GM03348 (cell line): ENCODE data around the gene SARM1.
"Not testable (repeated sequence)": the region's sequence is repeated elsewhere in the genome, so short reads cannot be mapped to it uniquely, and the experiment has no call there.

Experiments used
- DNase-seq: peaks from one replicate; pipeline ENCODE4 v3.0.0; 2012; ENCODE audit warnings: low spot score

SARM1 gene

GRCh38 chr17:28371245-28372202 lies at the start of gene SARM1:
TSS of gene SARM1 (plus strand) at chr17:28371694. CDS start at chr17:28372033, 339 bp downstream.
- DNase-seq = peak; percentile 94

DNA sequence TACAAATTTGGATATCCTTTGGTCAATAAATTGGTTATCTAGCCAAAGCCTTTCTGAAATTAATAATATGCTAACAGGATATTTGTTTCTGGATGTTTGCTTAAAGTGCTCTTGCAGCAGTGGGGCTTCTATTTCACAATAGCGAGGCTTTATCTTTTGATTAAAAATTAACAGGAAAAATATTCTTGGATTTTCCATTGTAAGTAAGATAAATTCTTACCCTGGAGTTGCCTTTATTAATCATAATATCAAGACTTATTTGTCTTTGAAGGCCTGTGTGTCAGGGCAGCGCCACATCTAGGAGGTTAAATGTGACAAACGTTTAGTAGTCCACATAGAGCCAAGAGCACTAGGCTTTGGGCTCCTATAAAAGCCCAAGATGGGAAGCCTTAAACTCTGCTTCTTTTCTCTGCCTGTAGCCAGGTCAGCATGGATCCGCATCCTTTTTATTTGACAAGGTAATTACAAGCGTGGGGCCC lies 47.2 kb upstream of the SARM1 start:
- no peak for DNase-seq

DNA sequence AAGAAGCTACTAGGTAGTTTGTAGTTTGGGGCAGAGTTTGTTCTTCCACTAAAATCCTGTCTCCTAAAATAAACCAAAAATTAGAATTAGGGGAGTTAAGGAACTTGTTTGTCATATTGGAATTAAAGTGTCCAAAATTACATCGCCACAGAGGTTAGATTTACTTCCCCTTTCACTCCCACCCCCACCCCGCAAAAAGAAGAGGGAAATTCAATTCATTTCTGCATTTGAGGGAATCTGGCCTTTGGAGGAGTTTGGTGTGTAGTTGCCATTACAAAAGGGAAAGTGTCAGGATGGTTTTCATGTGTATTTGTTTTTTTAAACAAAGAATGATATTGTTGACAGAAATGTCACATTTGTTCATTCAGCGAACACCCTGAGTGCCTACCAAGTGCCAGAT lies 46.7 kb upstream of the SARM1 start:
- DNase-seq = no peak

GRCh38 chr17:28325211-28325610 lies 46.3 kb upstream of the SARM1 start:
- no peak for DNase-seq

- DNase-seq = no peak
These were observed 45.4 kb upstream of the SARM1 start for GRCh38 chr17:28326114-28326513.

GRCh38 chr17:28327031-28327607 lies 44.4 kb upstream of the SARM1 start:
- no peak for DNase-seq

GRCh38 chr17:28327709-28328108 lies 43.8 kb upstream of the SARM1 start:
- DNase-seq = no peak

DNA sequence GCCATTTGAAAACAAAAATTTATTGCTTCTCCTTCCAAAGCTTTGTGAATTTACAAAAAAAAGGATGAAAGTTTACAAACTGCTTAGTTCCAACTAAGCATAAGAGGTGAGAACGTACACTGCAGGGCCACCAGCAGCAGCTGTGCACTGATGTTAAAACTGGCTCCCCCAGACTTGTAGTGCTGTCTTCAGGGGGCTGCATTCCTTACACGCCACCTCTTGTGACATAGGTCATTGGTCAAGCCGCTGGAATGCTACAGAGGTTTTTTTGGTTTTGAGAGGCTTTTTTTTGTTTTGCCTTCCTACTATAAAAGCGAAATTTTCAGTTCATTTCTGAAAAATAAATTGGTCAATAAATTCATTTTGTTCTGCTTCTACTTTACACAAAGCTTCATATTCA lies 43.2 kb upstream of the SARM1 start:
- no peak for DNase-seq

DNA sequence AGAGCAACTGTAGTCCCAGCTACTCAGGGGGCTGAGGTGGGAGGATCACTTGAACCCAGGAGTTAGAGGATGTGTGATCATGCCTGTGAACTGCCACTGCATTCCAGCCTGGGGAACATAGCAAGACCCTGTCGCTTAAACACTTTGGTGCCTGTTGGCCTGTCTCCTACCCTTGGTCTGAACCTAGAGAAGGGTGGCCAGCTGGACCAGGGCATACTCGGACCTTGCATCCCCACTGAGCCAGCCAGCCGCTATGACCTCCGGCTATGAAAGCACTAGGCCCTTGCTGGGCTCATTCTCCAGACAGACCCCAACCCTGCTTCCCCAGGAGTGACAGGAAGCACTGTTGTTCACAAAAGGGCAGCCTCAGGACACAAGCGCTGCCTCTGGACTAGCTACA lies 40.8 kb upstream of the SARM1 start:
- DNase-seq = no peak

GRCh38 chr17:28331891-28332420 lies 39.5 kb upstream of the SARM1 start:
- DNase-seq = no peak

GRCh38 chr17:28333083-28333746 lies 38.3 kb upstream of the SARM1 start:
- DNase-seq = no peak

DNA sequence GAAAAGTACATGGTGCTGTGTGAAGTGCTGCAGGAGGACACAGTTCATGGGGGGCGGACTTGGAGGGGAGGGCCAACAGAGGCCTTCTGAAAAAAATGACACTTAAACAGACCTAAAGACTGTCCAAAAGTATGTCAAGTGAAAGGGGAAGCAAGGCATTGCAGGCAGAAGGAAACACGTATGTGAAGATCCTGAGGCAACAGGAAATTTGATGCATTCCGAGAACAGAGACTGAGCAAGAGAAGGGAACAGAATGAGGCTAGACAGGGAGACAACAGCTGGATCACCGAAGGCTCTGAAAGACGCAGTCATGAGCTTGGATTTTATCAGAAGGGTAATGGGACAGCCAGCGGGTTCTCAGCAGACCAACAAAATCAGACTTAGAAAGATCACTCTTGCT lies 37.3 kb upstream of the SARM1 start:
- no peak for DNase-seq

GRCh38 chr17:28334666-28335200 lies 36.8 kb upstream of the SARM1 start:
- no peak for DNase-seq

DNA sequence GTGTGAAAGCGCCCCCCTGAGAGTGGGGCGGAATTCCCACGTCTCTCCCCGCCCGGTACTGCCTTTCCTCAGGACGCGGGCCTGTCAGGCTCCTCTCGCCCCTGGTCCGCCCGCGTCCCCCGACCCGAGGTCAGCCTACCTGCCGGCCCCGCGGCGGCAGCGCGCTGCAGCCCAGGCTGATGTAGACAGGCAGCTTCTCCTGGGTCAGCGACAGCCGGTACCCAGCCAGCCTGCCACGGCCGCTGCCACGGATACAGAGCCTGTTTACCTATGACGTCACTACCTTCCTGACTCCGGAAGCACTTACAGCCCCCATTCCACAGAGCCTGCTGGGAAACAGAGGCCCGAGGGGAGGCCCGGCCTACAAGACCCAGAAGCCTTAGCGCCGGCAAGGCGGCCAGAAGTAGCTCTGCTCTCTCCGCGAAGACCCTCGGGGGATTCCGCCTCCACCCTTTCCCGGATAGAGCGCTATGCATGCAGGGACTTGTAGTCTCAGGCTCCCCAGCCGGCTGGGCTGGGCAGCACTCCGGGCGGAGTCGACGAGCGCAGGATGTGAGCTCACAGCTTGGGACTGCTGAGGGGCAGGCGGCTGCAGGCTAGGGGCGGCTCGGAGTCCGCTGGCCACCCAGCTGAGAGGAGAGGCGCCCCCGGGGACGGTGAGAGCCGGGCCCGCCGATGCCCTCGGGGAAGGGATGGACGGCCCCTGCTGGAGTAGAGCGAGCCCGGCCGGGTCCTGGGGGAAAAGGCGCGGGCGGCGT lies 36.1 kb upstream of the SARM1 start, which contains the start of the genes IFT20 and TNFAIP1:
Gene IFT20 (minus strand): TSS at position 272 of the 758 bp plus-strand sequence. CDS start 3,487 bp downstream, outside the sequence.
Gene TNFAIP1 (plus strand): TSS at position 561 of the 758 bp plus-strand sequence. CDS start 3,761 bp downstream, outside the sequence.
- peak; percentile 97 for DNase-seq

DNA sequence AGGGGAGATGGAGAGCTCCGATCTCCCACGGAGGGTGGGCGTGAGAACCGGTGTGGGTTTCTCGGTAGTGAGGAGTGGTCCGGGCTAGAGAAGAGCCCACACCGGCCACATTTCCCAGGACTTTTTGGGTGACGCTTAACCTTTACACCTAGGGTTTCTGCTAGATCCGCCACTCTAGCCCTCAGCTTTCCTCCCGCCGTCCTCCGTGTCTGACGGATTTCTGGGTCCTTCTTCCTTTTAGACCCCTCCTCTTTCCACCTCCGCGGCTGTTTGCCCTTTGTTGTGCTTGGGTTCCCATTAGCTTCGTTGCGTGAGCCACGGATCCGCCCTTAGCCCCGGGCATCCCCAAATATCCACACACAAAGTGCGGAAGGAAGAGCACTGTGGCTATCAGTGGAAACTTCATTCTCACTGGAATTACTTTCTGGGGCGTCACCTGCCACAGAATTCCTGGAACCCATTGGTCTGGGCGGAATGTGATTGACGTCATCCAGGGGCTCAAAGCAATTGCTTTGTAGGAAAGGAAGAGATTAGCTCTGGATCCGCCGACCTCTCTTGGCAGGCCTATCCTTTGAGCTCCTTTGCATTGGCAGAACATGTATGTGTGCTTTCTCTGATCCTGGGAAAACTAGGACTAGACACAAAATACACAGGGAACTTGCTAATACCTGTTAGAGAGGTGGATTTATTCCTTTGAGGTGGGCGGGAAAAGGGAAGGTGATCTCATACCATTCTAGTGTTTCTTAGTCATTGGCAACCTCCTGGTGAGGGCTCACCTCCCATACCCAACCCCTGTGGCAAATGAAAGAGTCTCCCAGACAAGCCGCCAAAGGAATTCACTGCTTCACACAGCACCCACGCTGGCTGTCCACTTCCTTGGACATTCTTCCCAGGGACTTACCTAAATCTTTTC lies 35.3 kb upstream of the SARM1 start:
- peak; percentile 72 for DNase-seq

DNA sequence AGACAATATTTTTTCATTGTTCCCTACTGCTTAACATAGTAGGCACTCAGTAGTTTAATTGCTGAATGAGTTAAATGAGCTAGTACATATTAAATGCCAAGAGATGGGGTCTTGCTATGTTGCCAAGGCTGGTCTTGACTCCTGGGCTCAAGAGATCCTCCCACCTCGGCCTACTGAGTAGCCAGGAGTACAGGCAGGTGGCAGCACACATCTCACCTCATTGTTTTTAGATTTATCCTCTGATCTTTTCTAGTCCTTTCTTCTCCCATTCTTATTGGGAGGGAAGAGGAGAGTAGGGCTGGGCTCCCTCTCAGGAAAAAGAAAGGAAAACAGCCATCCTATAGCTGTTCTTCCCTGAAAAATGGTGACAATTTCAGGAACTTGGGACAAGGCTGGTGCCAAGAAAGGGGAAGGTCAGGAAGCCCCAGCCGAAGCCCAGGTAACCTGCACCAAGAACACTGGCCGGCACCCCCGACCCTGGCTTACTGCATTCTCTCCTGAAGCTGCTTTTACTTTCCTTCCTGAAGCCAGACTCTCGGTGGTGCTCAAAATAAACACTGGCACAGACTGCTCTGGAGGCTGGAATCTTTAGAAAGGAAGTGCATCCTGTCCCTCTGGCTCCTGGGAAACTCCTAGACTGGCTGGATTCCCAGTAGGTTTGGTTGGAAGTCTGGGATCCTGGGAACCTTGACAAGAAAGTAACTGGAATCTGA lies 33.3 kb upstream of the SARM1 start:
- peak; percentile 29 for DNase-seq

GRCh38 chr17:28338769-28339212 lies 32.7 kb upstream of the SARM1 start:
- DNase-seq = not testable (repeated sequence)

GRCh38 chr17:28339431-28339830 lies 32.1 kb upstream of the SARM1 start:
- DNase-seq = no peak

- no peak for DNase-seq
These were observed 31.1 kb upstream of the SARM1 start for GRCh38 chr17:28340374-28340773.
